ENCODE data around the gene NTM.

Gene NTM

DNA sequence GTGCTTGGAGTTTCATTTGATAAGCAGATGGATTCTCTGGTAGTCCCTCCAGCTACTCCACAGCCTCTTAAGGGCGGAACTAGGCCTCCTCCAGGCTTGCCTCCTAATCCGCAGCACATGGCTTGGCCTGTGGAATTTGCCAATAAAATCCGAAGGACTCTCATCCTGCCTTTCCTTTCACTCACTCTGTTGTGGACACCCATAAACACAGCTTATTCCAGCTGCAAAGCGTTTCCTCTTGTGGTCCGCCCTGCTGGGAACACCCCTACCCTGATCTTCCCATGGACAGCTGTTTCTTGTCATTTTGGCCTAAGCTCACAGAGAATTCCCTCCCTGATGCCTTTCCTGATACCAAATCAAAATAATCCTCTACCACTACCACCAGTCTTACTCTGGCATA, 546.2 kb downstream of the NTM start:
- no peak overlapping the region for H2AFZ ChIP-seq (ENCODE audit: low read depth, low read length)
- H3K4me3 ChIP-seq (ENCODE audit: low read length): no peak overlapping the region
- no peaks in the 10 kb centered on the region for H3K36me3 ChIP-seq (ENCODE audit: insufficient read depth, low read length)
- H3K9me3 ChIP-seq (ENCODE audit: low read length): no peaks in the 10 kb centered on the region
- H3K4me1 ChIP-seq (ENCODE audit: insufficient read depth, low read length): no peaks in the 10 kb centered on the region
- H3K27me3 ChIP-seq (ENCODE audit: insufficient read depth, low read length): peaks cover 15% of the 10 kb centered on the region

DNA sequence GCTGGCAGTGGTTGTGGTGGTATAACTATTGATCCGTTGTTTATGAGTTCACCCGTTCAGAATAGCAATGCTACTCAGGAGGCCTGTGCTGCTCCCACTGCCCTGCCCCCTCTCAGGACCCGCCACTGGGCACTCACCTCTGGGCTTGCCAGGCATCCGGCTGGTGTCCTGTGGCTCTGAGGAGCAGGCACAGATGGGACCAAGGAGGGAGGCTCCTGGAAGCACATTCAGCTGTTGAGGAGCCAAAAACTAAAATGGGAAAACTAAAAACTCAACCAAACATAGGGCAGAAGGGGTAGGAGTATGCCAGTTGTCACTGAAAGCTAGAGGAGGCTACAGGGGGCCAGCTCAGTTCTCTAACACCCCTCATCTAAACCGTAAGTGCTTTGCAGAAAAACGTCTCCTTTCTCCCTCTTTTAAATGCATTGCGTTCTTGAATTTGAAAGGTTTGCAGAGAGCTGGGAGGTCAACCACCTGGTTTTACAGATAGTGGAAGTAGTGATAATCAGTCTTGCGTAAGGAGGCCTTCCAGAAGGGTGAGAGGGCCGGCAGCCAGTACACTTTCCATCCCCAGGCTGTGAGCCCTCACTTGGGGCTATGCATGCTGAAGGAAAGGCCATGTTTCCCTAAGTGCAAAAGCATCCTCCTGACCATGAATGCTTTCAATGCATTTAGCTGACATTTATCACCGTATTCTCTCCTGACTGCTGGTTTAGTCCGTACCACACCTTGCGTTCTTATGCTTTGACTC, 547.4 kb downstream of the NTM start:
- H3K27me3 ChIP-seq (ENCODE audit: insufficient read depth, low read length): peaks cover 4% of the 10 kb centered on the region
- H3K9me3 ChIP-seq (ENCODE audit: low read length): no peaks in the 10 kb centered on the region
- no peaks in the 10 kb centered on the region for H3K4me1 ChIP-seq (ENCODE audit: insufficient read depth, low read length)
- H3K4me3 ChIP-seq (ENCODE audit: low read length): no peak overlapping the region
- no peak overlapping the region for H2AFZ ChIP-seq (ENCODE audit: low read depth, low read length)
- H3K36me3 ChIP-seq (ENCODE audit: insufficient read depth, low read length): no peaks in the 10 kb centered on the region

GRCh38 chr11:131918663-131919062, 548.2 kb downstream of the NTM start:
- no peaks in the 10 kb centered on the region for H3K4me1 ChIP-seq (ENCODE audit: insufficient read depth, low read length)

GRCh38 chr11:131922220-131922619, 551.8 kb downstream of the NTM start:
- H3K4me3 ChIP-seq (ENCODE audit: low read length): no peak overlapping the region
- H2AFZ ChIP-seq (ENCODE audit: low read depth, low read length): no peak overlapping the region
- no peaks in the 10 kb centered on the region for H3K4me1 ChIP-seq (ENCODE audit: insufficient read depth, low read length)
- no peaks in the 10 kb centered on the region for H3K36me3 ChIP-seq (ENCODE audit: insufficient read depth, low read length)
- no peaks in the 10 kb centered on the region for H3K27me3 ChIP-seq (ENCODE audit: insufficient read depth, low read length)
- H3K9me3 ChIP-seq (ENCODE audit: low read length): no peaks in the 10 kb centered on the region

More at GRCh38 chr11:131918663-131919062, 548.2 kb downstream of the NTM start:
- H3K9me3 ChIP-seq (ENCODE audit: low read length): no peaks in the 10 kb centered on the region
- H3K36me3 ChIP-seq (ENCODE audit: insufficient read depth, low read length): no peaks in the 10 kb centered on the region
- no peaks in the 10 kb centered on the region for H3K27me3 ChIP-seq (ENCODE audit: insufficient read depth, low read length)
- H3K4me3 ChIP-seq (ENCODE audit: low read length): no peak overlapping the region
- H2AFZ ChIP-seq (ENCODE audit: low read depth, low read length): no peak overlapping the region

GRCh38 chr11:131923309-131923708, 552.9 kb downstream of the NTM start:
- Histone ChIP-seq H3K9me3 (ENCODE audit: low read length) (no peaks in the 10 kb centered on the region), H3K27me3 (ENCODE audit: insufficient read depth, low read length) (no peaks in the 10 kb centered on the region), H3K36me3 (ENCODE audit: insufficient read depth, low read length) (no peaks in the 10 kb centered on the region), H2AFZ (ENCODE audit: low read depth, low read length) (no peak overlapping the region), H3K4me1 (ENCODE audit: insufficient read depth, low read length) (no peaks in the 10 kb centered on the region), H3K4me3 (ENCODE audit: low read length) (no peak overlapping the region)

GRCh38 chr11:131924001-131924400, 553.6 kb downstream of the NTM start:
- Histone ChIP-seq H3K27me3 (ENCODE audit: insufficient read depth, low read length) (no peaks in the 10 kb centered on the region), H3K36me3 (ENCODE audit: insufficient read depth, low read length) (no peaks in the 10 kb centered on the region), H3K4me3 (ENCODE audit: low read length) (no peak overlapping the region)

DNA sequence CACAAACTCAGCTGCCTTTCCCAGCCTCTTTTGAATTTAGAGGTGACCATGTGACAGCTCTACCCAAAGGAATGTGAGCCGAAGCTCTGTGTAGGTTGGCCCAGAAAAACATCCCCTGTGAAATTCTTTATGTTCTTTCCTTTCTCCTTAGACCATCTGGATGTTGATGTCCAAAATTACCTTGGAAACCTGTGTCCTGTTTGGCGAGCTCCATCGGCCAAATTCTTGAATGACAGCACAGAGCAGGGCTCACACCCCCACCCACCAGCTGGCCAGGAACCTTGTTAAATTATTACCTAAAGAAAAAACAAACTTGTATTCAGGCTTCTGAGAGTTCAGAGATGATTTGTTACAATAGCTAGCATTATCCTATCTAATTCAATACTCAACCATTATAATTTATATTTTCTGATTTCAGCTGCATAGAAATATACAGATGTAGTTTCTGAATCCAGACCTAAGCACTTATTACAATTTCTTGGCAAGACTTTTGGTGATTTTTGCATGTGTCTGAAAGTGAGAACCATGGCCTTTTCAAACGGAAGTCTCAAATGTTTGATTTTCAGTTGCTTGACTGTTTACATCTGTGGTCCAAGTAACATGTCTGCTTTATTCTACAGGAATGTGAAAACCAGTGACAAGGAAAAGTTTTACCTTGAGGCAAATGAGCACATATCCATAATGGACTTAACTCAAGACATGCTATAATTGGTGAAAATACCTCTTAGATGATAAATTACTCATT, 554.2 kb downstream of the NTM start:
- no peaks in the 10 kb centered on the region for H3K9me3 ChIP-seq (ENCODE audit: low read length)
- no peak overlapping the region for H2AFZ ChIP-seq (ENCODE audit: low read depth, low read length)

More at GRCh38 chr11:131924001-131924400, 553.6 kb downstream of the NTM start:
- H3K9me3 ChIP-seq (ENCODE audit: low read length): no peaks in the 10 kb centered on the region
- H2AFZ ChIP-seq (ENCODE audit: low read depth, low read length): no peak overlapping the region
- no peaks in the 10 kb centered on the region for H3K4me1 ChIP-seq (ENCODE audit: insufficient read depth, low read length)

GRCh38 chr11:131925829-131926228, 555.4 kb downstream of the NTM start:
- H3K4me3 ChIP-seq (ENCODE audit: low read length): no peak overlapping the region
- H3K4me1 ChIP-seq (ENCODE audit: insufficient read depth, low read length): no peaks in the 10 kb centered on the region
- no peaks in the 10 kb centered on the region for H3K27me3 ChIP-seq (ENCODE audit: insufficient read depth, low read length)
- H3K36me3 ChIP-seq (ENCODE audit: insufficient read depth, low read length): no peaks in the 10 kb centered on the region
- no peaks in the 10 kb centered on the region for H3K9me3 ChIP-seq (ENCODE audit: low read length)
- H2AFZ ChIP-seq (ENCODE audit: low read depth, low read length): no peak overlapping the region

More for the DNA sequence above, 554.2 kb downstream of the NTM start:
- Histone ChIP-seq H3K4me1 (ENCODE audit: insufficient read depth, low read length) (no peaks in the 10 kb centered on the region), H3K4me3 (ENCODE audit: low read length) (no peak overlapping the region), H3K36me3 (ENCODE audit: insufficient read depth, low read length) (no peaks in the 10 kb centered on the region), H3K27me3 (ENCODE audit: insufficient read depth, low read length) (no peaks in the 10 kb centered on the region)

DNA sequence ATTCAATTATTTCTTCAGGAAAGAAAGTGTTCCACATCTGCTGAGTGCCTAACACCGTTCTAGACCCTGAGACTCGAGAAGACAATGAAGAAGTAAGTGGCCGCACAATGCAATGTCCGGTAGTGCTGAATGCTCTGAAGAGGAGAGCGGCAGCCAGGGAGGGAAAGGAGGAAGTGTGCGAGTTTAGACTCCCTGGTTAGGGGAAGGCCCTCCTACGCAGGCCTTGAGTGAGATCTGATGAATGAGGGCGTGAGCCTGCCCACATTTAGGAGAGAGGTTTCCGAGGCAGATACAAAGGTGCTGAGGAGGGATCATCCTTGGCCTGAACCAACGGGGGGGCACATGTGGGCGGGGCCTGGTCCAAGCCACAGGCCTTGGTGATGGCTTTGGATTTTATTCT, 558.6 kb downstream of the NTM start:
- Histone ChIP-seq H2AFZ (ENCODE audit: low read depth, low read length) (no peak overlapping the region), H3K36me3 (ENCODE audit: insufficient read depth, low read length) (no peaks in the 10 kb centered on the region), H3K27me3 (ENCODE audit: insufficient read depth, low read length) (no peaks in the 10 kb centered on the region), H3K9me3 (ENCODE audit: low read length) (no peaks in the 10 kb centered on the region), H3K4me3 (ENCODE audit: low read length) (no peak overlapping the region), H3K4me1 (ENCODE audit: insufficient read depth, low read length) (no peaks in the 10 kb centered on the region)

DNA sequence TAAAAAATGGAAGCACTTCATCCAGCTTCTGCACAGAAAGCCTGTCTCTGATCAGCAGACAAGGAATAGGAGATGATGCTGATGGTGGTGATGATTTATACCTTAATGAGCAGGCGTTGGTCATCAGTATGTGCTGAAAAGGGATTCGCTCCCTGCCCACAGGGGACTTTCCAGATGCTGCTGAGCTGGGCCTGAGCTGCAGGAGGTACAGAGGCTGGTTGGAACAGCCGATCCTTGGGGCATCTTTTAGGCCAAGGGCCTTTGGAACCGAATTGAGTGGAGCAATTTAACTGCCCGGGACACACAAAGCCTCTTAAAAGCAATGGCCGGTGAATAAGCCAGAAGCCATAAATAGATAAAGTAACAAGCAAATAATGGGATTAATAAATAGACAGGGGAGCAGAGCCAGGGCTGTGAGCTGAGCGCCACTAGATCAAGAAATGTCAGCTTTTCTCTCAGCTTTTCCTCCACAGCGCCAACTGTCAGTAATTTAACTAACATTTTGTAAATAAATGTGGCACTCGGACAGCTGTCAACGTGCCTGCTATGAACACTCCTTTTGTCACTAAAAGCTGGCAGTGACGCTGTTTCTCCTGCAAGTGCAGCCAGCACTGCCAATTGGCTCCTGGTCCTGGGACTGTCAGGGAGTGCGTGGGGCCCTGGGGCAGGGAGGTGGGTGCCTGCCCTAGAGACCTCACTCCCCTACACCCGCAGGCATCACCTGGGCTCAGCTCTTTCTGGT, 562.3 kb downstream of the NTM start:
- no peaks in the 10 kb centered on the region for H3K9me3 ChIP-seq (ENCODE audit: low read length)
- H3K27me3 ChIP-seq (ENCODE audit: insufficient read depth, low read length): no peaks in the 10 kb centered on the region
- H3K4me3 ChIP-seq (ENCODE audit: low read length): no peak overlapping the region
- H3K36me3 ChIP-seq (ENCODE audit: insufficient read depth, low read length): no peaks in the 10 kb centered on the region
- no peak overlapping the region for H2AFZ ChIP-seq (ENCODE audit: low read depth, low read length)
- H3K4me1 ChIP-seq (ENCODE audit: insufficient read depth, low read length): no peaks in the 10 kb centered on the region

- no peaks in the 10 kb centered on the region for H3K4me1 ChIP-seq (ENCODE audit: insufficient read depth, low read length)
- H3K27me3 ChIP-seq (ENCODE audit: insufficient read depth, low read length): no peaks in the 10 kb centered on the region
- H3K9me3 ChIP-seq (ENCODE audit: low read length): no peaks in the 10 kb centered on the region
- H3K4me3 ChIP-seq (ENCODE audit: low read length): no peak overlapping the region
- no peak overlapping the region for H2AFZ ChIP-seq (ENCODE audit: low read depth, low read length)
- H3K36me3 ChIP-seq (ENCODE audit: insufficient read depth, low read length): no peaks in the 10 kb centered on the region
Observed at GRCh38 chr11:131934006-131934405, 563.6 kb downstream of the NTM start.

GRCh38 chr11:131938351-131938751, 567.9 kb downstream of the NTM start:
- H3K36me3 ChIP-seq (ENCODE audit: insufficient read depth, low read length): no peaks in the 10 kb centered on the region

DNA sequence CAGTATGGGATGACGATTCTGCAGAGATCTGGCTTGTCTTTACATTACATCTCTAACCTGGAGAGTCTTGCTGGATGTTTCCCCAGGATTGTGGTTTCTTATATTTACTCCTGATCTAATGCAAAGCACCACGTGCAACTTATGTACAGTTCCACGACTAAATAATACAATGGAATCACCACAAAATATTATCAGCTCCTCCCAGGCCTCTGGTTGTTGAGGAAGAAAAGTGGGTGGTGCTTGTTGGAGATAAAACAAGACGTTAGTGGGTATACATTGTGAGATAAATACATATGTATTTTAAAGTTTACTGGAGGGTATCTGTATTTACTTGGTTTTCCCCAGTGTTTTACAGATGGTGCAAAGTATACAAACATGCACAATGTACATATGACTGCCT, 569.7 kb downstream of the NTM start:
- Histone ChIP-seq H3K4me1 (ENCODE audit: insufficient read depth, low read length) (no peaks in the 10 kb centered on the region), H3K36me3 (ENCODE audit: insufficient read depth, low read length) (no peaks in the 10 kb centered on the region), H3K4me3 (ENCODE audit: low read length) (no peak overlapping the region), H3K27me3 (ENCODE audit: insufficient read depth, low read length) (no peaks in the 10 kb centered on the region), H2AFZ (ENCODE audit: low read depth, low read length) (no peak overlapping the region), H3K9me3 (ENCODE audit: low read length) (no peaks in the 10 kb centered on the region)

More at GRCh38 chr11:131938351-131938751, 567.9 kb downstream of the NTM start:
- Histone ChIP-seq H3K4me3 (ENCODE audit: low read length) (no peak overlapping the region), H3K27me3 (ENCODE audit: insufficient read depth, low read length) (no peaks in the 10 kb centered on the region), H3K4me1 (ENCODE audit: insufficient read depth, low read length) (no peaks in the 10 kb centered on the region), H3K9me3 (ENCODE audit: low read length) (no peaks in the 10 kb centered on the region), H2AFZ (ENCODE audit: low read depth, low read length) (no peak overlapping the region)

All from neuron (in vitro differentiated cells).